ENCODE measurements around the gene KCNB1. TPM values are rescaled to one million over a fixed set of nuclear protein-coding genes. Genes with fewer than 3 reads are reported as not detected.

The KCNB1 gene
- polyA plus RNA-seq, 1 experiment, result 0.06 TPM

- Histone ChIP-seq H3K4me3 (ENCODE audit: low read depth, low read length) (no peak overlapping the region), H3K27me3 (ENCODE audit: control insufficient read depth, insufficient read depth, low read length) (peaks cover 39% of the 10 kb centered on the region), H3K27ac (ENCODE audit: low read depth, low read length) (no peak overlapping the region), H3K9me3 (ENCODE audit: control insufficient read depth, insufficient read depth, low read length) (peaks cover 4% of the 10 kb centered on the region; the same call in 1 of the 2 replicates)
- no peak for TF ChIP-seq CTCF (IDR thresholded peaks at IDR 0.05; ENCODE audit: low read depth, low read length)
- ChIA-PET CTCF (no interaction called here), POLR2A (no interaction called here)
- DNase-seq (ENCODE audit: low read depth, low spot score), result no peak
Measured at GRCh38 chr20:49479785-49480184, 2.7 kb downstream of the KCNB1 start.

- no peak for DNase-seq (ENCODE audit: low read depth, low spot score)
- peaks cover 37% of the 10 kb centered on the region for H3K27me3 ChIP-seq (ENCODE audit: control insufficient read depth, insufficient read depth, low read length)
- no peak for TF ChIP-seq CTCF (IDR thresholded peaks at IDR 0.05; ENCODE audit: low read depth, low read length)
- H3K9me3 ChIP-seq (ENCODE audit: control insufficient read depth, insufficient read depth, low read length), result peaks cover 4% of the 10 kb centered on the region; the same call in 1 of the 2 replicates
- ChIA-PET POLR2A (no interaction called here), CTCF (no interaction called here)
- H3K4me3 ChIP-seq (ENCODE audit: low read depth, low read length), result no peak overlapping the region
- no peak overlapping the region for H3K27ac ChIP-seq (ENCODE audit: low read depth, low read length)
Measured at GRCh38 chr20:49478754-49479689, 3.4 kb downstream of the KCNB1 start.

GRCh38 chr20:49478266-49478665 lies 4.2 kb downstream of the KCNB1 start:
- no peak for TF ChIP-seq CTCF (IDR thresholded peaks at IDR 0.05; ENCODE audit: low read depth, low read length)
- CTCF ChIA-PET, result no interaction called here
- Histone ChIP-seq H3K9me3 (ENCODE audit: control insufficient read depth, insufficient read depth, low read length) (peaks cover 4% of the 10 kb centered on the region; the same call in 1 of the 2 replicates), H3K27me3 (ENCODE audit: control insufficient read depth, insufficient read depth, low read length) (peaks cover 40% of the 10 kb centered on the region), H3K27ac (ENCODE audit: low read depth, low read length) (no peak overlapping the region), H3K4me3 (ENCODE audit: low read depth, low read length) (no peak overlapping the region)
- POLR2A ChIA-PET, result no interaction called here
- DNase-seq (ENCODE audit: low read depth, low spot score), result no peak

GRCh38 chr20:49477200-49477599 lies 5.3 kb downstream of the KCNB1 start:
- Histone ChIP-seq H3K4me3 (ENCODE audit: low read depth, low read length) (no peak overlapping the region), H3K27ac (ENCODE audit: low read depth, low read length) (no peak overlapping the region), H3K27me3 (ENCODE audit: control insufficient read depth, insufficient read depth, low read length) (peaks cover 43% of the 10 kb centered on the region), H3K9me3 (ENCODE audit: control insufficient read depth, insufficient read depth, low read length) (peaks cover 4% of the 10 kb centered on the region; the same call in 1 of the 2 replicates)
- TF ChIP-seq CTCF (IDR thresholded peaks at IDR 0.05; ENCODE audit: low read depth, low read length), result no peak
- no peak for DNase-seq (ENCODE audit: low read depth, low spot score)
- ChIA-PET POLR2A (no interaction called here), CTCF (no interaction called here)

GRCh38 chr20:49476016-49476355 lies 6.5 kb downstream of the KCNB1 start:
- TF ChIP-seq CTCF (IDR thresholded peaks at IDR 0.05; ENCODE audit: low read depth, low read length), result no peak
- H3K9me3 ChIP-seq (ENCODE audit: control insufficient read depth, insufficient read depth, low read length), result no peaks in the 10 kb centered on the region
- peaks cover 49% of the 10 kb centered on the region for H3K27me3 ChIP-seq (ENCODE audit: control insufficient read depth, insufficient read depth, low read length)
- H3K27ac ChIP-seq (ENCODE audit: low read depth, low read length), result no peak overlapping the region
- ChIA-PET CTCF (no interaction called here), POLR2A (no interaction called here)
- no peak for DNase-seq (ENCODE audit: low read depth, low spot score)
- H3K4me3 ChIP-seq (ENCODE audit: low read depth, low read length), result no peak overlapping the region
